DMS53 treated with DMSO at 0.1 percent for 48 hours (cell line): ENCODE measurements around the gene MYO18A.
A peak's percentile ranks its signal among the peaks of the same experiment; 100 is the strongest.
"Not testable (repeated sequence)": the region's sequence is repeated elsewhere in the genome, so short reads cannot be mapped to it uniquely, and the experiment has no call there.

ENCODE experiments used
- DNase-seq: peaks from one replicate; lab custom pipeline; 2025; ENCODE audit not compliant: unreplicated experiment; lab: John Stamatoyannopoulos, UW

Gene MYO18A, protein sequence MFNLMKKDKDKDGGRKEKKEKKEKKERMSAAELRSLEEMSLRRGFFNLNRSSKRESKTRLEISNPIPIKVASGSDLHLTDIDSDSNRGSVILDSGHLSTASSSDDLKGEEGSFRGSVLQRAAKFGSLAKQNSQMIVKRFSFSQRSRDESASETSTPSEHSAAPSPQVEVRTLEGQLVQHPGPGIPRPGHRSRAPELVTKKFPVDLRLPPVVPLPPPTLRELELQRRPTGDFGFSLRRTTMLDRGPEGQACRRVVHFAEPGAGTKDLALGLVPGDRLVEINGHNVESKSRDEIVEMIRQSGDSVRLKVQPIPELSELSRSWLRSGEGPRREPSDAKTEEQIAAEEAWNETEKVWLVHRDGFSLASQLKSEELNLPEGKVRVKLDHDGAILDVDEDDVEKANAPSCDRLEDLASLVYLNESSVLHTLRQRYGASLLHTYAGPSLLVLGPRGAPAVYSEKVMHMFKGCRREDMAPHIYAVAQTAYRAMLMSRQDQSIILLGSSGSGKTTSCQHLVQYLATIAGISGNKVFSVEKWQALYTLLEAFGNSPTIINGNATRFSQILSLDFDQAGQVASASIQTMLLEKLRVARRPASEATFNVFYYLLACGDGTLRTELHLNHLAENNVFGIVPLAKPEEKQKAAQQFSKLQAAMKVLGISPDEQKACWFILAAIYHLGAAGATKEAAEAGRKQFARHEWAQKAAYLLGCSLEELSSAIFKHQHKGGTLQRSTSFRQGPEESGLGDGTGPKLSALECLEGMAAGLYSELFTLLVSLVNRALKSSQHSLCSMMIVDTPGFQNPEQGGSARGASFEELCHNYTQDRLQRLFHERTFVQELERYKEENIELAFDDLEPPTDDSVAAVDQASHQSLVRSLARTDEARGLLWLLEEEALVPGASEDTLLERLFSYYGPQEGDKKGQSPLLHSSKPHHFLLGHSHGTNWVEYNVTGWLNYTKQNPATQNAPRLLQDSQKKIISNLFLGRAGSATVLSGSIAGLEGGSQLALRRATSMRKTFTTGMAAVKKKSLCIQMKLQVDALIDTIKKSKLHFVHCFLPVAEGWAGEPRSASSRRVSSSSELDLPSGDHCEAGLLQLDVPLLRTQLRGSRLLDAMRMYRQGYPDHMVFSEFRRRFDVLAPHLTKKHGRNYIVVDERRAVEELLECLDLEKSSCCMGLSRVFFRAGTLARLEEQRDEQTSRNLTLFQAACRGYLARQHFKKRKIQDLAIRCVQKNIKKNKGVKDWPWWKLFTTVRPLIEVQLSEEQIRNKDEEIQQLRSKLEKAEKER (N-terminal part only)

DNA sequence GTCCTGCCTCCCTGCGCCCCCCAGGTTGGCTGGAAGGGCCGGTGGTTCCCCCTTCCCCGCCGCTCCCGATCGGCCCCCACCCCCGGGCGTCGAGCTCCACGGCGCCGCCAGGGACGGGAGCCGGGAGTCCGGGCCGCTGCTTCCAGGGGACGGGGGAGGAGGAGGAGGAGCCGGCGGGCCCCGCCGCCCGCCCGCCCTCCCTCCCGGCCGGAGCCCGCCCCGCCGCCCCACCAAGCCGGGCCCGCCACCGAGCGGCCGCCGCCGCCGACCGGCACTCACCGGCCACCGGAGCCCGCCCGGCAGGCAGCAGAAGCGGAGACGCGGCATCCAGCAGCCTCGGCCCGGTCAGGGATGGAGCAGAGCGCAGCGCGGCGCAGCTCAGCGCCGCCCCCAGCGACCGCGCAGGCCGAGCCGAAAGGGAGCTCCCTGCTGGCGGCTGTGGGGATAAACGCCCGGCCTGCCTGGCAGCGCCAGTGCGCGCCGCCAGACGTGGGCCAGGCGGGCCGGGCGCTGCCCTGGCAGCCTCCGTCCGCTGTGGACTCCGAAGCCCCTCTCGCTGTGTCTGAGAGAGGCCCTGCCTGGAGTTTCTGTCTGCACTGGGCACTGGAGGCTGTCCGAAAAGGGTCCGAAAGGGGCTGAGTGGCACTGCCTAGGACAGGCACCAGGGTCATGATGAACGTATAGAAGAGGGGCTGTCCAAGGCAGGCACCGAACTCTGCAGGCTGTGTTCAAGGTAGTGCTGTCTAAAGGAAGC, at the start of gene MYO18A:
TSS of gene MYO18A (minus strand) at position 365 of the 754 bp plus-strand sequence. CDS start 13,458 bp downstream, outside the sequence.
- DNase-seq, result peak; percentile 51

DNA sequence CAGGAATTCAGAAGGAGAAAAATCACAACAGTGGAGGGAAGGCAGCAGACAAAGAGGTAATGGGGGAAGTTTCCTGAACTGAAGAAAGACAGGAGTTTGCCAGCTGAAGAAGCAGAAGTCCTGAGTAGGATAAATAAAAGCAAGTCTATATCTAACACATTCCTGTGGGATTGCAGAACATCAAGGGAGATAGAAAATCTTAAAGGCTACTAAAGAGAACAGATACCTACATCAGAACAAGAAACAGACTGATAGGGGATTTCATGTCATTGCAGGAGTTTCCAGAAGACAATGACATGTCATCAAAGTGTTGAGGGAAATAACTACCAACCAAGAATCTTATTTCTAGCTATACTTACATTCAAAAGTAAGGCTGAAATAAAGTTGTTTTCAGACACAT, 45.2 kb upstream of the MYO18A start:
- DNase-seq, result no peak

DNA sequence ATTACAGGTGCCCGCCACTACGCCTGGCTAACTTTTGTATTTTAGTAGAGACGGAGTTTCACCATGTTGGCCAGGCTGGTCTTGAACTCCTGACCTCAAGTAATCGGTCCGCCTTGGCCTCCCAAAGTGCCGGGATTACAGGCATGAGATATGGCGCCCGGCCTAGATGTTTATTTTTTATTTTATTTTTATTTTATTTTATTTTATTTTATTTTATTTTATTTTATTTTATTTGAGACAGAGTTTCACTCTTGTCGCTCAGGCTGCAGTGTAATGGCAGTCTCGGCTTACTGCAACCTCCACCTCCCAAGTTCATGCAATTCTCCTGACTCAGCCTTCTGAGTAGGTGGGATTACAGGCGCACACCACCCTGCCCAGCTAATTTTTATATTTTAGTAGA, 41.1 kb upstream of the MYO18A start:
- not testable (repeated sequence) for DNase-seq

DNA sequence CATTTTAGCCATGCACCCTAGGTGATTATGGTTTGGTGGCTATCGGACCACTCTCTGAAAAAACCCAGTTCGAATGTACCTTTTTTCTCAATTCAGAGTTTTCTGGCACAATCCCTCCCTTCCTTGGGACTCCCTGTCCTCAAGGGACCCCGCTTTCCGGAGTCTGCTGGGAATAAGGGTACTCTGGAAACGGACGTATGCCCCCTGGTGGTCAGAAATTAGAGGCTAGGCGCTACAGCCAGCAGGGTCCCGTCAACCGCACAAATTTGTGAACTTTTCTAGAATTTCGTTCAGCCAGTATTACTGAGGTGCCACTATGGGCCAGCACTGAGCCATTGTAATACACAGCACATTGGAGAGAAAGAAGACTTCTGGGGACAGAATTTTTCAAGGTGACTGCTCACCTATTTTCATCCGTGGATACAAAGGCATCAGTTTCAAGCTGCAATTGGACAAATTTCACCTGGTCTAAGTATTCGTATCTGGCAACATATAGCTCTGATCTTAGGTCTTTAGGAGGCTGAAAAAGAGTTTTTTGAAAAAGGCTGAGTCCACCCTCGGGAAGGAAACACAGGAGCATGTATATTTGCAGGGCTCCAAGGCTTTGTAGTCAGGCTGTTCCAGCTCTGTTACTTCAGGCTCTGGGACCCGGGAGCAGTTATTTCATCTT, 39.3 kb upstream of the MYO18A start:
- DNase-seq, result peak; percentile 54

DNA sequence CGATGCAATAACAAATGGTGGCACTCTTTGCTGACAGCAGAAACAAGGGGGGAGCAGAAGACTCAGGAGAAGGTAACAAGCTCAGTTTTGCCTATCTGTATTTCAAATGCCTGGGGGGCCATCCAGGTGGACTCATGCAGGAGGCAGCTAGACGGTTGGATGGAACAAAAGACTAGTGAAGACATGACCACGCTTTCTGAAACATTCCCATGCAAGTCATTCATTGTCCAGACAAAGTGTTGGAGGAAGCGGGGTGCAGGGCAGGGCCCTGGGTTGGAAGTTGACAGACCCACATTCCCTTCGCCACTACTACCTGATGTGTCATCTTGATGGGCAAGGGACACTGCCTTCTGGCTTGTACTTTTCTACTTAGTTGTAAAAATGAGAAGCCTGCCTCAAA, 36.7 kb upstream of the MYO18A start:
- no peak for DNase-seq

DNA sequence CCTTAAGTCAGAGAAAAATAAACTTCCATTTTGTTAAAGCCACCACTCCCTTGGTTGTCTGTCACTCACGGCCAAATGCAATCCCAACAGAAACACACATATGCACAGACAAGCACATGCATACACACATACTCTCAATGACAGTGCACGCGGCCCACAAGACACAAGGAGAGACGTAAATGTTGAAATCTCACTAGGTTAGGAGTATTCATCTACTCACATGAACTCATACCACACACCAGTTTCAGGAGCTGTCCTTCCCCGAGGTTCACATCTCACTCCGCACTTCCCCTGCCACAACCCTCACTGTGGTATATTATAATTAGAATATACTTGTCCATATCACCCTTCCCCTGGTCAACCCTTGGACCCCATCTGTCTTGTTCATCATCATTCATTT, 36.0 kb upstream of the MYO18A start:
- DNase-seq, result no peak

DNA sequence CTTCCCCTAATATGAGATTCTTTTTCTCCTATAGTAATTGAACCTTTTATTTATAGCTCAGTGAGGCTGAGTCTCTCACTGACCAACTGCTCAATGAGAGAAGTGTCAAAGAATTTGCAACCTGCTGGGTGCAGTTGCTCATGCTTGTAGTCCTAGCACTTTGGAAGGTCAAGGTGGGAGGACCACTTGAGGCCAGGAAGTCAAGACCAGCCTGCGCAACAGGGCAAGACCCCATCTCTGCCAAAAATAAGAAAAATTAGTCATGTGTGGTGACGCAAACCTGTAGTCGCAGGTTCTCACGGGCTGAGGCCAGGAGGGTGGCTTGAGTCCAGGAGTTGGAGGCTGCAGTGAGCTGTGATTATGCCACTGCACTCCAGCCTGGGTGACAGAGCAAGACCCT, 35.5 kb upstream of the MYO18A start:
- DNase-seq, result no peak

DNA sequence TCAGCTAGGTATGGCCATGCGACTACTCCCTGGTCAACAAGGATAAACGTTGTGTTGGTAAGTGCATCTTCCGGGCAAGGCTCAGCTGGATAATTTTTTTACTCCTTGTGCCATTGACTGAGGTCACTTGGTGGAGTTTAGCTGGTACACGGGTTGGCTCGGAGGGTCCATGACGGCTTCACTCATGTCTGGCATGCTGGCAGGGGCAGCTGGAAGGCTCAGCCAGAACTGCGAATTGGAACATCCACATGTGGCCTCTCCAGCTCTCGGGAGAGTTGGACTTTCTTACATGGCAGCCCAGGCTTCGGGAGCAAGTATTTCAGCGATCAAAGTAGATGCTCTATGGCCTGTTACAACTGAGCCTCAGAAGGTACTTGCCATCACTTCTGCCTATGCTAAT, 35.0 kb upstream of the MYO18A start:
- DNase-seq, result no peak

DNA sequence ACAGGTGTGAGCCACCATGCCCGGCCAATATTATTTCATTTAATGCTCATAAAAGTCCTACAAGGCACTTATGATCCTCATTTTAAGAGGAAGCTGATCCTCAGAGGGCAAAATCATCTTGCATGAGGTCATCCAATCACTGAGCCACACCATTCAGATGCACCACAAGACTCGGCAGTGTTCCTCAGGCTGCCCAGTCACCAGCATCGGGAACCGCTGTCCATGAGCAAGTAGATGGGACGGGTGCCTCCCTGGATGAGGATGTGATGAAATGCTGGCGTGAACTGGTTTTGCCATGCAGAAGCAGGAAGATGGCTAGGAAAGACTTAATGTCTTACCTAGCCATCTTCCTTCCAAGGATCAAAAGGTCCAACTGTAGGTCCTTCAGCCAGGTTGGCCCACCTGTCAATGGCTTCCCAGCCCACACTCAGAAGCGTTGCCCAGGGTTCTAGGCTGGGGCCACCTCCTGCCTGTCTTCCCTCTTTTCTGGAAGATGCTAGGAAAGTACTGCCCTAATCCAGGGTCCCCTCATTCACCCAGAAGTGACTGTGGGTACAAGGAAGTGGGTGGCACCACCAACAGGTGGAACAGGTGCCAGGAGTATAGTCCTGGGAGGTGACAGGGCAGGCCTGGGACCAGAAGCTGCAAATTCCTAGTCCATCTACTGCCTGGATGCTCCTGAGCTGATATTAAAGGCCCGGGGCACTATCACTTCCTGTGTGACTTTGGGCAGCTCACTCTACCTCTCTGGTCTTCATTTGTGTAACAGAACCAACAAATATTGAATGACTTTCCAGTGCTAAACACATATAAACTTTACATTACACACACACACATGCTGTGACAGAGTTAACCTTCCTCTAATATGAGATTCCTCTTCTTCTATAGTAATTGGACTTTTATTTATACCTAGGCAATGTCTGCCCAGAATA, 34.3 kb upstream of the MYO18A start:
- DNase-seq, result no peak

DNA sequence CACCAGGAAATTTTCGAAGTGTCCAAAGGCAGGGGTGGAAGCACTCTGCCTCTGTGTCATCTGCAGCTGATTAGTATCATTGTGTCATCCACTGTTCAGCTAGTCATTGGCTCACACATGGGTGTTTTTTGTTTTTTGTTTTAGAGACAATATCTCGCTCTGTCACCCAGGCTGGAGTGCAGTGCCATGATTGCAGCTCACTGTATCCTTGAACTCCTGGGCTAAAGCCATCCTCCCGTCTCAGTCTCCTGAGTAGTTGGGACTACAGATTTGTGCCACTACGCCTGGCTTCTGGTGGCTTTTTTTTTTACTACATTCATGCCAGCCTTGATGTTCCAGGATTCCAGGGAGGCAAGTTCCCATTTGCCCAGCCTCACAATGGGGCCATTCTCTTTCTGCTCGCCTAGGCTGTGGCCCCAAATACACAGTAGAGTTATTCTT, 32.5 kb upstream of the MYO18A start:
- DNase-seq, result no peak

DNA sequence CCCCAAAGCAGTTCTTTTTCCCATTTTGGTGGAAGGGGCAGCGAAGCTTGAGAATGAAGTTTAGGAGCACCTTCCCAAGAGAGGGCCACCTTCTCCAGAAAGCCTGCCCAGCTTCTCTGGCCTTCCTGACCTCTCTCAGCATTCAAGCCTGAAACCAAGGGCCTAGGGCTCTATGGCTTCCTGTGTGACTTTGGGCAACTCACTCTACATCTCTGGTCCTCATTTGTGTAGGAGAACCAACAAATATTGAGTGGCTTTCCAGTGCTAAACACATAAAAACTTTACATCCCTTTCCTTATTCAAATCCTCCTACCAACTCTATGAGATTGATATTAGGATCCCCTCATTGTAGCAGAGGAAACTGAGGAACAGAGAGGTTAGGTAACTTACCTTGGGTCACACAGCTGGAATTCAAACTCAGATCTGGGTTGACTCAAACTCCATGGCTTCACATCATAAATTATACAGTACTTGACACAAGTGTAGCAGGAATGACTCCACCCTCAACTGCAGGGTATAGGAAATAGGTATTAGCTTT, 32.0 kb upstream of the MYO18A start:
- no peak for DNase-seq

DNA sequence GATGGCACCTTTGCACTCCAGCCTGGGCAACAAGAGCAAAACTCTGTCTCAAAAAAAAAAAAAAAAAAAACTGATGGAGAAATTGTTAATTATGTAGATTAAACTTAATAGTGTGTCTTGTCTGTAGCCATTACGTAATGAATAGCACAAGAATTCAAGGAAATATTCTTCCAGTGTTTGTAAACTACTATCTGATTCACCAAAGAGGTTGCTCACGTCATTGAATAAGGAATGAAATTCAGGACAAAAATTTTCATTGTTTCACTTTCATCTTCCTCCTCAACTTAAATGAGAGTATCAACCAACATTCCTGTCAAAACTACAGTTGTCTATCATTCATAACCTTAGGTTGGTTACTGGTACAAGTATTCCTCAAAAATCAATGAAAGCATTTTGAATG, 30.7 kb upstream of the MYO18A start:
- DNase-seq, result no peak

DNA sequence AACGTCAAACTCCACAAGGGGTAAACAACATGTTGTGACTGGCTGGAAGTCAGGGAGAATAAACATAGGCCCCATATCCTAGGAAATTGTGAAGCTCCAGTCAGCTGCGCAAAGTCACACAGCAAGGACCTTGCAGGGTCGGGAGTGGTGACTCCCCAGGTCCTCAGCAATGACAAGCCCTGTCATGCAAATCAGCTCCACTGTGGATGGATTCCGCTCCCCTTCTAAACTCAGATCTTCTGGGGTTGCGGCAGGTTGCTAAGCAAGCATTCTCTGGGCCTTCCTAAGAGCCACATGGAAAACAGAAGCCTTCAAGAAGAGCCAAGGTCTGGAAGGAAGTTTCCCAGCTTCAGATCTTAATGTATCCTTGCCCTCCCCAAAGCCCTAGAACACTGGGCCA, 28.9 kb upstream of the MYO18A start:
- DNase-seq, result no peak

DNA sequence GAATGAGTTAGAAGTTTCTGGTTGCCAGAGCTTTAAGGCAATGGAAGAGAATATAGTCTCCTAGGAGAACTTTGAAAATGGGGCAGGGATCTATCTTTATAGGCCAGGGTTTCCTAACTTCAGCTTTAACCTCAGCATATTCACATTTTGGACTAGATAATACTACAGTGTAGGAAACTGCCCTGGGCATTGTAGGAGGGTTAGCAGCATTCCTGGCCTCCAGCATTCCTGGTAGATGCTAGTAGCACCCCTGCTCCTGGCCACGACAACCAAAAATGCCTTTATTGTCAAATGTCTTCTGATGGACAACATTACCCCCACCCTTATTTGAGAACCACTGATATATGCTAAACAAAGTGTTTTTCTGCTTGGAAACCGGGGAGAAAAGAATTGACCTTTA, 27.8 kb upstream of the MYO18A start:
- no peak for DNase-seq

DNA sequence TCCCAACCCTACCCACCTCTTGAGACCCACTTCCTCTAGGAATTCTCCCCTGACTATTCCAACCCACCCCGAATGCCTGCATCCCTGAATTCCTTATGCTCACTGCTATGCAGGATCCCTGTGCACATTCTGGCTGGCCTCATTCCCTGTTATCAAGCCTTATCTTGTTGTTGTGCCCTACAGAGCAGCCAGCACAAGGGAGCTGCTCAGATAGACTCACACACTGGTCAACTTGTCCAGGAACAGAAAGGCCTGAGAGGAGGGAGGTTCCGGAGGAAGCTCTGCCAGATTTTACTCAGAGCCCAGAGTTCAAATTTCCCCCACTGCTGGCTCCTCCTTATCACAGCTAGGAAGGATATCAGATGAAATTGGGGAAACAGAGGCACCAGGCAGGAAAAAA, 24.8 kb upstream of the MYO18A start:
- no peak for DNase-seq

DNA sequence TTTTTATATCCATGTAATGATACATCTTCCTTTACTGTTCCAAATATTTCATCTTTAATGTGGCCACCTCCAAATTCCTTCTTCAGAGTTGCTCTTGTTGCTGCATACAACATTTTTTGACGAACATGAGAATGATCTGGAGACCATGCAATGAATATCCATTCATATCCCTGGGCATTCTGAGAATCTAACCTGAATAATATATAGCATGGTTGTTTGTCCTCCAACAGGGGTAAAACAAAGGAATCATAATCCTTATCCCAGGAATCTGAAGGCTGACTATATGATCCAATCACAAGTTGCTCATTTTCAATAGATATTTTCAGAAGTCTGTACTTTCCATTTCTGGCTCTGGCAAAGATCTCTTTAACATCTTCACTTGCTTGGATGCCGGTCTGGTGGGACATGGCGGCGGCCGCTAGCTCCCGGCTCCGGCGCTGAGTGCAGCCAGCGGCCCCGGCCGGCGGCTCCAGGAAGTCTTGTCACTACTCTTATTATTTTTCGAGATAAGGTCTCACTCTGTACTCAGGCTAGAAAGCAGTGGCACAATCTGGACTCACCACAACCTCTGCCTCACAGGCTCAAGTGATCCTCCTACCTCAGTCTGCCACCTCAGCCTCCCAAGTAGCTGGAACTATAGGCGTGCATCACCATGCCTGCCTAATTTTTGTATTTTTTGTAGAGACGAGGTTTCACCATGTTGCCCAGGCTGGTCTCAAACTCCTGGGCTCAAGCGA, 24.0 kb upstream of the MYO18A start:
- not testable (repeated sequence) for DNase-seq

DNA sequence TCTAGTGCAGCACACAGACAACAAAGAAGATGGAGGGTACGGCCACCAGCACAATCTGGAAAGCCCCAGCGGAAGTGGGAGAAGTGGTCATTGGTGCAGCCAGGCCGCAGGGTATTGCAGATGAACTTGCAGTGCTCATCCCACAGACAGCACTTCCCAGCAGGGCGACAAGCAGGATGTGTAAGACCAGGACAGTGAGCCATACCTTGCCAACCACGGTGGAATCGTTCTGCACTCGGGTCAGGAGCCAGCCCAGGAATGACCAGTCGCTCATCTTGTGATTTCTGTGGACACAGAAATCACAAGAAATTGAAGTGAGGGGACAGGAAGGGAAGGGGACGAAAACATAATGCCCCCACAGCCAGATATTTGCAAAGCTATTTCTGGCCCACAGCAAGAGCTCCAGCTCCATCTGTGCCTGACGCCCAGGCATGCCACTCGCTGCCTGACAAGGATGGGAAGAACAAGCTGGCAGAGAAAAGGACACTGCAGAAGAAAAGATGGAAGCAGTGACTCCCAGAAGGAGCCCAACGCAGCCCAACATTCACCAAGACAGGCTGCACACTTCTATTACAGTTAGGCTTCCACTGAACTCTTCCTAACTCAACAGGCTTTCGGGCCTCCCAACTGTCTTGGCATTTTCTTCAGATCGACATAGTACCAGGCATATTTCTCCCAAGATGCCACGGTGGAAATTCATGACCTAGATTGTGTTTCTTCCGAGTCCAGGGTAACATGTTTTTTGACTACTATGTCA, 17.5 kb upstream of the MYO18A start:
- no peak for DNase-seq
